Erythroblast (primary cell): ENCODE results near the gene IRX6.

ENCODE experiments used
- GATA1 ChIP-seq: IDR thresholded peaks from 2 replicates; pipeline ENCODE4 v1.6.1; 2011; ENCODE audit warnings: low read depth, mild to moderate bottlenecking, control low read depth, low read length, moderate library complexity
- POLR2A ChIP-seq: IDR thresholded peaks from 2 replicates; pipeline ENCODE4 v1.6.1; 2011; ENCODE audit warnings: mild to moderate bottlenecking, low read length

DNA sequence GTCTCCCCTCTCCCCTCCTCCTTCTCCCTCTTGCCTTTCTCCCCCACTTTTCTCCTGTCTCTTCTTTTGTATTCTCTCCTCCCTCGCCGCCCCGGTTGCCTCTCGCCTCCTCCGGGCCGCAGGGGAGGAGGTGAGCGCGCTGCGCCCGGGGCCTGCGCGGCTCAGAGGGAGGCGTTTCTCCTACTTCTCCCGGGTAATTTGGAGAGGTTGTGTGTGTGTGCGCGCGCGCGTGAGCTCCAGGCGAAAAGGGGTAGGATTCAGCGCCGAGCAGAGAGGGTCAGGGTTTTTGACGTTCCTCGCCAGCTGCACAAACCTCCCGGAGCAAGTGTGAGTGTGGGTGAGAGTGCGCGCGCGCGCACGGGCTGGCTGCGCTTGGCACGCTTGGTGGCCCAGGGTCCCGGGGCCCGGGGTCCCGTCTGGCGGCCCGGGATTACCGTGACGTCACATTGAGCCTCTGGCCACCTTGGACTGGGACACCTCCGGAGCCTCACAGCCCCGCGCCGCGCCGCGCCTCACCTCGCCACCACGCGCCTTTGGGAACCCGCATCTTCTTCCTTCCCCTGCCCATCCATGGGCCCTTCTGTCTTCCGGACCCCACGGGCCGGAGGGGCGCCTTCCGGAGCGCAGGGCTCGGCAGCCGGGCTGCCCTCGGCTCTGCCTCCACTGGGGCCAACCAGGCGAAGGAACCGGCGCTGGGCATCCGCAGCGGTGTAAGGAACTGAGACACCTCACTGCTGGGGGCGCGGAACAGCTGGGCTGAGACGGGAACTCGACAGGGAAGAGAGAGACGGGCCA, 479 bp downstream of the IRX6 start:
- TF ChIP-seq POLR2A: no peak
- no peak for TF ChIP-seq GATA1
